Parathyroid adenoma (tissue), 2 donors: ENCODE data around the gene PIK3AP1.

ENCODE experiments used
- H2AFZ ChIP-seq: fragments of 300-600 bp; sonication (generic); one replicate; pipeline ENCODE4 v1.7.0; 2017; ENCODE audit warnings: antibody characterized with exemption, mild to moderate bottlenecking
- H3K27ac ChIP-seq: fragments of 300-600 bp; sonication (generic); one replicate; pipeline ENCODE4 v1.7.0; 2017
- H3K27me3 ChIP-seq: fragments of 300-600 bp; sonication (generic); one replicate; pipeline ENCODE4 v1.7.0; 2017; ENCODE audit warnings: low read length; ENCODE audit not compliant: control insufficient read depth, insufficient read depth
- H3K36me3 ChIP-seq: fragments of 300-600 bp; sonication (generic); one replicate; pipeline ENCODE4 v1.7.0; 2017; ENCODE audit warnings: low read length; ENCODE audit not compliant: control insufficient read depth, insufficient read depth
- H3K4me1 ChIP-seq: fragments of 300-600 bp; sonication (generic); one replicate; pipeline ENCODE4 v1.7.0; 2017; ENCODE audit warnings: control low read depth
- H3K4me2 ChIP-seq: fragments of 300-600 bp; sonication (generic); one replicate; pipeline ENCODE4 v1.7.0; 2017; ENCODE audit warnings: low read length
- H3K4me3 ChIP-seq: fragments of 300-600 bp; sonication (generic); one replicate; pipeline ENCODE4 v1.7.0; 2017; ENCODE audit warnings: low read depth, low read length
- H3K79me2 ChIP-seq: fragments of 300-600 bp; sonication (generic); one replicate; pipeline ENCODE4 v1.7.0; 2017; ENCODE audit warnings: control low read depth
- H3K9ac ChIP-seq: fragments of 300-600 bp; sonication (generic); one replicate; pipeline ENCODE4 v1.7.0; 2017; ENCODE audit warnings: mild to moderate bottlenecking
- H3K9me3 ChIP-seq: fragments of 300-600 bp; sonication (generic); one replicate; pipeline ENCODE4 v1.7.0; 2017; ENCODE audit warnings: low read length; ENCODE audit not compliant: control insufficient read depth
- TF ChIP-seq, protein P1 (sequence below): fragments of 300-600 bp; sonication (generic); IDR thresholded peaks from one replicate; pipeline ENCODE4 v1.7.0; 2017; ENCODE audit warnings: antibody characterized with exemption, mild to moderate bottlenecking
- donor health status: primary hyperparathyroidism.

The PIK3AP1 gene

DNA sequence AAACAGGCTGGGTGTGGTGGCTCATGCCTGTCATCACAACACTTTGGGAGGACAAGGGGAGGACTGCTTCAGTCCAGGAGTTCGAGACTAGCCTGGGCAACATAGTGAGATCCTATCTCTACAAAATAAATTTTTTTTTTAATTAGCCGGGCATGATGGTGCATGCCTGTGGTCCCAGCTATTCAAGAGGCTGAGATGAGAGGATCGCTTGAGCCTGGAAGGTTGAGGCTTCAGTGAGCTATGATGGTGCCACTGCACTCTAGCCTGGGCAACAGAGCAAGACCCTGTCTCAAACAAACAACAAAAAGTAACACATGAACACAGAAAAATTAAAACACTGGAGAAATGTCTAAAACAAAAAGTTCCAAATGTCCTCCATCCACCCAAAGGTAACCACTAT is 22.9 kb downstream of the PIK3AP1 start:
- Histone ChIP-seq H3K36me3 (no peaks in the 10 kb centered on the region), H2AFZ (no peak overlapping the region), H3K27me3 (no peaks in the 10 kb centered on the region), H3K4me2 (no peak overlapping the region), H3K79me2 (no peaks in the 10 kb centered on the region), H3K9me3 (no peaks in the 10 kb centered on the region), H3K9ac (no peak overlapping the region), H3K27ac (no peak overlapping the region), H3K4me3 (no peak overlapping the region), H3K4me1 (no peaks in the 10 kb centered on the region)
- TF ChIP-seq, protein P1, sequence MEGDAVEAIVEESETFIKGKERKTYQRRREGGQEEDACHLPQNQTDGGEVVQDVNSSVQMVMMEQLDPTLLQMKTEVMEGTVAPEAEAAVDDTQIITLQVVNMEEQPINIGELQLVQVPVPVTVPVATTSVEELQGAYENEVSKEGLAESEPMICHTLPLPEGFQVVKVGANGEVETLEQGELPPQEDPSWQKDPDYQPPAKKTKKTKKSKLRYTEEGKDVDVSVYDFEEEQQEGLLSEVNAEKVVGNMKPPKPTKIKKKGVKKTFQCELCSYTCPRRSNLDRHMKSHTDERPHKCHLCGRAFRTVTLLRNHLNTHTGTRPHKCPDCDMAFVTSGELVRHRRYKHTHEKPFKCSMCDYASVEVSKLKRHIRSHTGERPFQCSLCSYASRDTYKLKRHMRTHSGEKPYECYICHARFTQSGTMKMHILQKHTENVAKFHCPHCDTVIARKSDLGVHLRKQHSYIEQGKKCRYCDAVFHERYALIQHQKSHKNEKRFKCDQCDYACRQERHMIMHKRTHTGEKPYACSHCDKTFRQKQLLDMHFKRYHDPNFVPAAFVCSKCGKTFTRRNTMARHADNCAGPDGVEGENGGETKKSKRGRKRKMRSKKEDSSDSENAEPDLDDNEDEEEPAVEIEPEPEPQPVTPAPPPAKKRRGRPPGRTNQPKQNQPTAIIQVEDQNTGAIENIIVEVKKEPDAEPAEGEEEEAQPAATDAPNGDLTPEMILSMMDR, result no peak

DNA sequence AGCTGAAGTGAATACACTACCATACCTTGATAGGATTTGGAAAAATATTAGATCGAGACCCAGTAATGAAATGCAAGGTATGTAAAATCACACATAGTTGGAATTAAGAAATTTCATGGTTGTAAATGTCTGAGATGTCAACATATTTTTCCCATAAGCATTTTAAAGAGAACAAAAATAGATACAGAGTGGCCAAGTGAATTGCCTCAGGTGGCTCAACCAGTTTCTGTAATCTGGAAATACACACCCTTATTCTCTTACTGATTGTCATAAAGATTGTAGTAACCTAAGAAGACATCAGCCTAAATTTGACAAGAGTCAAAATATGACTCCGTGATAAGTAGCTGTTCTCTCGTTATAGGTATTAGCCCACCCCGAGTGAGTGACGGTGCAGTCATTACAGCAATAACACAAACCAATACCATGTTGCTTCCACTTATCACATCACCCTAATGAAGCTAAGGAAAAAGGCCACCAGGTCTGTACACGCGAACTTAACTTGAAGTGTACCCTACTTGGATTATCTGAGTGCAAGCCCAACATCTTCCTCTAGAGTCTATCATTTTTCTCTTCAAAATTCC is 23.4 kb downstream of the PIK3AP1 start:
- Histone ChIP-seq H3K9me3 (no peaks in the 10 kb centered on the region), H3K36me3 (no peaks in the 10 kb centered on the region), H3K4me1 (no peaks in the 10 kb centered on the region), H3K4me2 (no peak overlapping the region), H2AFZ (no peak overlapping the region), H3K27me3 (no peaks in the 10 kb centered on the region), H3K79me2 (no peaks in the 10 kb centered on the region), H3K4me3 (no peak overlapping the region), H3K9ac (no peak overlapping the region), H3K27ac (no peak overlapping the region)
- TF ChIP-seq, protein P1, result no peak

DNA sequence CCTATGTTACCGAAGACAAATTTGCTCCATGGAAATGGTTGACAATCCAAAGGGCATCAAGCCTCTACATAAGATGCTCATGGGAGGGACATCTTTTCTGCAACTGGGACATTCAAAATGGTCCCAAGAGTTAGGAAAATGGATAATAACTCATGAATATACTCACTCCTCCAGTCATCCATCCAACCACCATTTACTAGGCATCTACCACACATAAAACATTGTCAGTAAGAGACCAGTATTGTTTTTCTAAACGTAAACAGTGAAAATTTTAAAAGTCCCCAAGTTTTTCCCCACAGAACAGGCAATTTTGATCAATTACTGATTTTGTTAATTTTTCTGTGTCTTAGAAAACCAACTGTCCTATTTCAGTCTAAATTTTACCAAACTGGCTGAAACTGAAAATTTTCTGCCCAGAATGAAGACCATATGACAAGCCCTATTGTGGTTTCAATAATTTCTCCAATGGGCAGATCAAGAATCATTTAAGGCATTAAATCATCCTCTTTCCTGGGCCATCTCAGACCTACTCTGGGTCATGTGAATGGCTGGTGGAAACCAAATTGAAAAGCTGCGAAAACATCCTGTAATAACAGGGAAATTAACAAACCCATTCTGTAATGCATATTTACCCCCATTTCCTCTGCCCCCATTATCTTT is 24.2 kb downstream of the PIK3AP1 start:
- H3K4me1 ChIP-seq, result no peaks in the 10 kb centered on the region
- TF ChIP-seq, protein P1, result no peak
- no peak overlapping the region for H3K4me3 ChIP-seq
- no peaks in the 10 kb centered on the region for H3K36me3 ChIP-seq
- H3K9ac ChIP-seq, result no peak overlapping the region
- H3K9me3 ChIP-seq, result no peaks in the 10 kb centered on the region
- no peaks in the 10 kb centered on the region for H3K27me3 ChIP-seq
- no peak overlapping the region for H3K4me2 ChIP-seq
- no peak overlapping the region for H2AFZ ChIP-seq
- no peak overlapping the region for H3K27ac ChIP-seq
- no peaks in the 10 kb centered on the region for H3K79me2 ChIP-seq

DNA sequence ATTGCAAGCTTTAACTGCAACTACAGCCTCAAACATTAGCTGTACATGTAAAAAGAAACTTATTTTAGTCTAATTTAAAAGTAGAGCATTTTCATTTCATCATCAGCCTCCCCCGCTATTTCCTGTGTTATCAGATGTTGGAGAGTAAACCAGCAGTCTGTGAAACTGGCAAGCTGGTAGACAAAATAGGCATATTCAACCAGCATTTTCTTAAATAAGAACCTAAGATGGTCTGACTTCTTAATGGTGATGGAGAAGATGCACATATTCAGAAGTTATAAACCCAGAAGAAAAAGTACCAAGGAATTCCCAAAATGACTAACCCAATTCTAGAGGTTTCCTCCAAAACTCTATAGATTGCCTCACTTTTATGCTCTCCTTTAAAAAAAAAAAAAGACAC is 24.9 kb downstream of the PIK3AP1 start:
- no peak overlapping the region for H3K27ac ChIP-seq
- H3K4me2 ChIP-seq, result no peak overlapping the region
- no peaks in the 10 kb centered on the region for H3K9me3 ChIP-seq
- TF ChIP-seq, protein P1, result no peak
- no peak overlapping the region for H3K4me3 ChIP-seq
- H3K4me1 ChIP-seq, result no peaks in the 10 kb centered on the region
- no peaks in the 10 kb centered on the region for H3K27me3 ChIP-seq
- no peak overlapping the region for H3K9ac ChIP-seq
- H3K79me2 ChIP-seq, result no peaks in the 10 kb centered on the region
- no peaks in the 10 kb centered on the region for H3K36me3 ChIP-seq
- no peak overlapping the region for H2AFZ ChIP-seq

DNA sequence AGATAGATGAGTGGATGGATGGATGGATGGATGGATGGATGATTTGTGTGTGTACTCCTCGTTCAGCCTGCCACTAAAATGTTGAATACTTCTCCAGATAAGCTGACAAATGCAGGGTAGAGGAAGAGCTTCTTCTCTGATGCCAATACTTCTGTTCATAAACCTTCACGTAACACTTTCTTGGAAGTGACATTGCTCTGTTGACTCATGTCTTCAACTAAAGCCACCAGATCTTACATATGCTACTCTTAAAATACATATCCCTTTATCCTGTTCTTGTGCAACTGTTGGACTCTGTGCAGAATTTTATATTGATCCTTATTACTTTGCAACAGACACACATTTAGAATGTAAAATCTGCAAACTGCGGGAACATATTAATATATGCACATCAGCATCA is 26.9 kb downstream of the PIK3AP1 start:
- no peak overlapping the region for H3K27ac ChIP-seq
- H3K27me3 ChIP-seq, result no peaks in the 10 kb centered on the region
- H2AFZ ChIP-seq, result no peak overlapping the region
- TF ChIP-seq, protein P1, result no peak
- no peaks in the 10 kb centered on the region for H3K79me2 ChIP-seq
- H3K4me2 ChIP-seq, result no peak overlapping the region
- H3K4me1 ChIP-seq, result no peaks in the 10 kb centered on the region
- no peaks in the 10 kb centered on the region for H3K9me3 ChIP-seq
- no peak overlapping the region for H3K9ac ChIP-seq
- no peak overlapping the region for H3K4me3 ChIP-seq
- no peaks in the 10 kb centered on the region for H3K36me3 ChIP-seq
